Caki2 (cell line): ENCODE results near the gene ITGBL1. TPM values are rescaled to one million over a fixed set of nuclear protein-coding genes. Genes with fewer than 3 reads are reported as not detected.

ENCODE experiments used
- DNase-seq: peaks from one replicate; pipeline ENCODE4 v3.0.0-alpha.2; 2015; ENCODE audit warnings: low read depth
- in situ Hi-C: cut with HindIII; loops from 2 replicates; pipeline ENCODE4 v1.10.0; 2016; ENCODE audit warnings: low sequenced_read_pairs, low pct_unique_long_range_greater_than_20kb, mixed read lengths
- total RNA-seq: library from RNA; depleted of rRNA; stranded (reverse); fragments of >200 nt; shearing (Covaris generic); gene quantifications from 2 replicates; pipeline ENCODE4 v1.2.3, GENCODE V29; 2014; ENCODE audit warnings: low replicate concordance

ITGBL1 gene
- total RNA-seq, 1 experiment from 2014 or later: not detected

DNA sequence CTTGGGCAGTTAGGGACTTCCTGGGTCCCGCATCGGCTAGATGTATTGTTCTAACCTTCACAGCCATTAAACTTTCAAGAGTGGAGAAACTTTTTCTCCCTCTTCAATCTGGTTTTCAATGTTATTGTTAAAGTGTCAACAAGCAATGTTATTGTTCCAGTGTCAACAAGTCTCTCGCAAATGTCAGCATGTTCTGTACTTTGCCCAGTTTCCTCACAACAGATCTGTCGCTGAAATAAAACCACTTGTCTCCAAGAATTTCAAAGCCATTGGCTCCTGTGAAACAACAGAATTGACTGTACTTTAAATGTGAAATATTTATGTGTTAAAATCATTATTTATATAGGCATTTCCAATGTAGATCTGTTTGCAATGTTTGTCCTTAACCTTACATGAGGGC, 138.0 kb downstream of the ITGBL1 start:
- DNase-seq: no peak
- in situ Hi-C loops: no loop called here

DNA sequence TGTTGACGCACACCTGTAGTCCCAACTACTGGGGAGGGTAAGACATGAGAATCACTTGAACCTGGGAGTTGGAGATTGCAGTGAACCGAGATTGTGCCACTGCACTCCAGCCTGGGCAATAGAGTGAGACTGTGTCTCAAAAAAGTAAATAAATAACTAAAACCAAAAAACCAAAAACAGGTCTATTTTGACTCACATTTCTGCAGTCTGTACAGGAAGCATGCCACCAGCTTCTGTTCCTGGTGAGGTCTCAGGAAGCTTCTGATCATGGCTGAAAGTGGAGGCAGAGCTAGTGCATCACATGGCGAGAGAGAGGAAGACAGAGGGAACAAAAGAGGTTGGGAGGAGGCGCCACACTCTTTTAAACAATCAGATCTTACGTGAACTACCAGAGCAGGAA, 142.5 kb downstream of the ITGBL1 start:
- DNase-seq: no peak
- in situ Hi-C loops: no loop called here

DNA sequence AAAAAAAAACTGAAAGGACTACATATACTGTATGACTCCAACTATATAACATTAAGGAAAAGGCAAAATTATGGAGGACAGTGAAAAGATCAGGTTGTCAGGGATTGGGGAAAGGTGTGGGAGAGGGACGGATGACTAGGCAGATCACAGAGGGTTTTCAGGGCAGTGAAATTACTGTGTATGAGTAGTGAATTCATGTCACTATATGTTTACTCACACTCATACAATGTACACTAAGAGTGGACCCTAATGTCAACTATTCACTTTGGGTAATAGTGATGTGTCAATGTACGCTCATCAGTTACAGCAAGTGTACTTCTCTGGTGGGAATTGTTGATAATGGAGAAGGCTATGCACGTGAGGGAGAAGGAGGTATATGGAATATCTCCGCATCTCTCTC, 144.3 kb downstream of the ITGBL1 start:
- in situ Hi-C loops: no loop called here
- DNase-seq: no peak

DNA sequence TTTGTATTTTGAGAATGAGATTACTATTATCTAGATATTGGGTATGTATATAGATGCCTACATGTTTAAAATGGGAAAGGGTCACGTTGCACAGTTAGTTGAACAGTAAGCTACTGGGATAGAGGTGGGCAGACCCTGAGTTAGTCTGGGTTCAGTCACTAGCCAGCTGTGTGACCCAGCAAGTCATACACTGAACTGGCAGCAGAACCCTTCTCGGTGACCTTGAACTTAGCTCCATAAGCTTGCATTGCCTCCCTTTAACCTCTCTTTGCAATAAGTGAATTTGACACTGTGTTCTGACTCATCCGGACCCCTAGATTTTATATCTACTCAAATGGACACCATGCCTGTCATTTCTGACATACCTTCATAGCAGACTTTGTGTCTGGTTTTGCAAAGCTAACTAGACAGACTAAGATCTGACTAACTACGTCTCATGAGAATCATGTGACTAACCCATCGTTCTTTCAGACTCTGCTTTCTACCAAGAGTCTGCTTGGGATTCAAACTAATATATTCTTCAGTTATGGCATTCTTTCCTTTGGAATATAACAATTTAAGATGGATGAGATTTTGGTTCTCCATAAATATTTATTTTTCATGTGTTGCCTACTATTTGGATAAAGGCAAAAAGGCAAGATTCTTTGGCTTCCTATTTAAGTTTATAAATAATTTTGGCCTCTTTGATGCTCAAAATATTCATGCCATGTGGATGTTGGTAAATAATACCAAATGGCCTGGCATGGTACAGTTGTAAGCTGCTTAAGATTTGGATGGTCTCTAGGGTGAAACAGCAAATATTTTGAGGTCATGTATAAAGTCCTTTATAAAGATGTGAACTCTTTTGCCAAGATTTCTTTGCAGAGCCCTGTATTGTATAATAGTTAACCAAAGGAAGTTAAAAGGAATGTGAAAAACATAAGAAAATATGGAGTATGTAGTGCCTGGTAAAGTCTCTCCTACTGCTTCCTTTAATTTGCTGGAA, 159.3 kb downstream of the ITGBL1 start:
- in situ Hi-C loops: no loop called here
- no peak for DNase-seq

DNA sequence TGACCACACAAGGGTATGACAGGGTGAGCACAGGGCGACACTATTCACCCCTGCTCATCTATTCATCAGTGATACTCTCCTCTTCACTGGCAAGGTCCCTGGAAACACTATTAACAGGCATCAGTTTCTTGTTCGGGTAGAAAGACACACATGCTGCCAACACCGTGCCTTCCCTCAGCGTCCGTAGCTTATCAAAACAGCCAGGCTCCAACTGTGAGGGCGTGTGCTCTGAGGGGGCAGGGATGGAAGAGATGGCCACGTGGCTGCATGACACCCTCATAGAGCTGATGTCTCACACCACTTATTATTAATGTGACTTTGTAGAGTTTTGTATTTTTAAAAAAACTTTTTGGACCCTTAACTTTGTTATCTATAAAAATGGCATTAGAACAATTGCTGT, 160.3 kb downstream of the ITGBL1 start:
- DNase-seq: no peak
- in situ Hi-C loops: no loop called here

DNA sequence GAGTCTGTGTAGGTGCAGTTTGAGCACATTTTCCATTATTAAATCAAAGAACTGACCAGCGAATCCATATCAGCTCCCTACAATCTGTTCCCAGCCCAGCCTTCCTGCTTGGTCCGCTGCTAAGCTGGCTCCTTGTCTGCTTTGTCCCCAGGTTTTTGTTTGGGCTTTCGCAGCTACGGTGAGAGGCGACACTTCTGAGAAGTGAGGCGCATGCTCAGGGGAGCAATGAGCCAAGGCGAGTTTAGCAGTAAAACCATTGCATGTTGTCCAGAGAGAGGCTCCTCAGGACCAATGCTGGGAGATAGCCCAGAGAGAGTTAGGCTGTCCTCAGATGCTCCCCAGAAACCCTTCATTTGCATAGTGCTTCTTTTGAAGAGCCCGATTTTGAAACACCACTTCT, 162.0 kb downstream of the ITGBL1 start:
- DNase-seq: no peak
- in situ Hi-C loops: no loop called here

DNA sequence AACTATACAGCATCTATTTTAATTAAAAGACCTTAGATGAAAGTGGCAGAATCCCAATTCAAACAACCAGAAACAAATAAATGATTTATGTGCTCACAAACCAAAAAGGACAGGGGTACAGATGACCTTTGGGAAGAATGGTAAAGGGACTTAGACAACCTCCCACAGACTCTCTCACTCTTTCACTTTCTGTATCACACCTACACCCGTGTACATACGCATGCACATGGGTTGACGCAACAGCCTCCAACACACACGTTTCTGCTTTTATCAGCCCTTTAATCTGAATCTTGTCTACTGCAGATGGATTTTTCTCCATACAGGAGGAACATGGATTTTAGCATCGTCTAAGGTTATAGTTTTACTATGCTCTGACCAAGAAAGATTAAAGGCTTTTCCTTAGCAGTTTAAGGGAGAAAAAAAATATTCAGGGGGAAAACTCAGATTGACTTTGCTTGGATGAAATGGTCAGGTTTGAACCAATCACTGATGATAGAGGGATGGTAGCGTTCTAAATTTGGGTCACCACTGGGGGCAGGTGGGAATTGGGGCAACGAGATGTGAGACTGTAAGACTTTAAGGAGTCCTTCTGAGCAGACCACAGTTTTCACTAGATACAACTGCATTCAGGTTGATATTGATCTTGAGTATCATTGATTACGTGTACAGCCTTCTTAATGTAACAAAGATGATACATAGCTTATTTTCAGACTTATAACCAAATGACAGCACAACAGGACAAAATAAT, 166.1 kb downstream of the ITGBL1 start:
- DNase-seq: no peak
- in situ Hi-C loops: no loop called here

DNA sequence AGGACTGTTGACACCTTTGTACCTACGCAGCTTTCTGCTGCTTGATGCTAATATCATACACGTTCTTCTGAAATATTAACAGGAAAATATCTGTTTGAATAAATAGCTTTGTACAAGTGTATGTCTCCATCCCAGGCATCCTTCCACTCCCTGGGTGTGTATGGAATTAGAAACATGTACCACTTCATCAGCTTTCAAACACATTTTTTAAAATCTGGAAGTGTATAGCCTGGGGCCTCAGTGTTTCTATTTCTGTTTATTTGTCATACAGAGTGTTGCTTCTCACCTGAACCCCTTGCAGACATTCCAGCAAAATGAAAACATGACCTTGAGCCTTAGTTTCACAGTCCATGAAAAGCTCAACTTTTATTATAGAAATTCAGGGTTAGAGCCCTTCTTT, 168.6 kb downstream of the ITGBL1 start:
- in situ Hi-C loops: no loop called here
- no peak for DNase-seq

DNA sequence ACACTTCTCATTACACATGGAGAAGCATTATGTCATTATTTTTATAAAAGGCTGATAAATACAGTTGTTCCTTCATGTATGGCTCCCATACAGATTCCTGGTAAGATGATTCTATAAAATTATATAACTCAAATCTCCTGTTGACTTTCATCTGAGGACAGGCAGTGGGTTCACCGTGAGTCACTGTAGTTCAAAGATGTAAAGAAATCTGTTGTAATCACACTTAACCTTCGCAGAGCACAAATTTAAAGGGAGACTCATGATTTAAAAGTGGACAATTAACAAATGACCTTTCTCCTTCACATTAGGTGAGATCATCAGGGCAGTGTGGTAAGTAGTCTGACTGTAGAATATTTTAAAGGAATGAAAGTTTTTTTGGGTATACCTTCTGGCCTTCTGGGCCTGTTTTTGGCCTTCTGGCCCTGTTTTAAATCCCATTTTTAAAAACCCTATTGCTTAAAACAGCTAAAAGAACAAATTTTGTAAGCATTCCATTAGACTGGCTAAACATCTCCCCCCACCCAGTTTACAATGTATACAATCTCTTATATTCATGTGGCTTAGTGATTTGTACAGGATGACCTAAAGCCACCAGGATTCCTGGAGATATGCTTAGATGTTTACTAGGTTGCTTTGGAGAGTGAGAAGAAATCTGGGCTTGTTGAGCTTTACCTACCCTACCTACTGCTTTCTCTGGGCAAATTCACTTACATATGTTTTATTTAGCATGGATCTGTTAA, 171.2 kb downstream of the ITGBL1 start:
- in situ Hi-C loops: no loop called here
- DNase-seq: no peak

DNA sequence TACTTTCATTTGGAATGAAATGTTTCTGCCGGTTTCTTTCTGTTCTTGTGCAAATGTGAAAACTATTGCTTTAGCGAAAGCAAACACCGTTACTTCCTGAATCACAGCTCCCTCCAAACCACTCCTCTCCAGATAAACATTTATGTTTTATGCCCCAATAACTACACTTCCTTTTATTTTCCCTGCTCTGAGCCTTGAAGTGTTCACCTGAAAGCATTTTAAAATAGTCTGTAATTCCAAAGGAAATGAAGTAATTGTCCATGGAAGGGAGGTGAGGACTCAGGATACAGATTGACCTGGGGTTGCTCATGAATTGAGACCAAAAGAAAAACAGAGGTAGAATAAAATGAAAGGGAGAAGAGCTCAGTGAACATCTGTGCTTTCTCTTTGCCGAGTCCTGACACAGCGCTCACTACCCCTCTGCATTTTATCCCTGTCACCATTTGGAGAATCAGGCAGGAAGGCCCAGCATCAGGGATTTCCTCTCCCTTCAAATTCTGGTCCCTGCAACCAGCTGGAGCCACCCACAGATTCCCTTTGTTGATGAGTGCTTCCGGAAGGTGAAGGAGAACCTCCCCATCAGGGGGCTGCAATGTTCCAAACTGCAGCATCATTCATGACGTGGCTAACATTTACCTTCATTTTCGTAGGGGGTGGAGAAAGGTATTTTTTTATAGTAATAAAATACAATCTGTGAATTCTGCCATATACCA, 171.9 kb downstream of the ITGBL1 start:
- in situ Hi-C loops: no loop called here
- peak; percentile 61 for DNase-seq

DNA sequence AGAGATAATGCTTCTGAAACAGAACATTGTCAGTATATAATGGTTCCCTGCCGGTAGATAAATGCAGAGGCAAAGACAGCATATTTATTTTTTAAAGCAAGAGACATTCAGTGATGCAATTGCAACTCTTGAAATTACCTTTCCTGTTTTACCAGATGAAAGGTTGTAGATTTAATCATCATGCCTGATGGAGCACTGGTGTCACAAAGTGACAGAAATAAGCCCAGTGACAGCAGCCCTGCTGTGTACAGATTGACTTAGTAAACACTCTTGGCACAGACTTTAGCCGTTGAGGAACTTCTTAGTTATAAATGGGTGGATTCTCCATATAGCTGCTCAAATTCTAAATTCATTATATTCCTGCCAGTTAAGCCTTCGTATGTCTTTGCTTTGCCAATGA, 172.5 kb downstream of the ITGBL1 start:
- in situ Hi-C loops: no loop called here
- DNase-seq: peak; percentile 4

DNA sequence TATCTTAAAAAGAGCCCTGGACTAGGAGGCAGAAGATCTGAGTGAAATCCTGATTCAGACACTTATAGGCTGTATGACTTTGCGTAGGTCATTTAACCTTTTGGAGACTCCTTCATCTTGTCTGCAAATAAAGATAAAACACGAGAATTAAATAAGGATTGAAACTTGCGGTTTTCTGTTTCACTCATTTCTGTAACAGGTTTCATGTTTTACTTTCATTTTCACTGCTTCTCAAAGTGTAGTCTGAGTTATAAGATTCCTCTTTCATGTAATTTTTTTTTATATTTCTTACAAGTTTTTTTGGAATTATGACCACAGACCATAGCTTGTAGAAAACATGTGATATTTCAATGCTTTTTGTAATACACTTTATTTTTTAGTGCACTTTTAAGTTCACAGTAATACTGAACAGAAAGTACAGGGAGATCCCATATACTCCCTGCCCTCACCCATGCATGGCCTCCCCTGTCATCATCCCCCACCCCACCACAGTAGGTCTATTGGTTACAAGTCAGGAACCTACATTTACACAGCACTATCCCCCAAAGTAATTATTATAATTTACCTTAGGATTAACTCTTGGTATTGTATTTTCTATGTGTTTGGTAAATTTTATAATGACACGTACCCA, 174.6 kb downstream of the ITGBL1 start:
- in situ Hi-C loops: no loop called here
- DNase-seq: peak; percentile 16

DNA sequence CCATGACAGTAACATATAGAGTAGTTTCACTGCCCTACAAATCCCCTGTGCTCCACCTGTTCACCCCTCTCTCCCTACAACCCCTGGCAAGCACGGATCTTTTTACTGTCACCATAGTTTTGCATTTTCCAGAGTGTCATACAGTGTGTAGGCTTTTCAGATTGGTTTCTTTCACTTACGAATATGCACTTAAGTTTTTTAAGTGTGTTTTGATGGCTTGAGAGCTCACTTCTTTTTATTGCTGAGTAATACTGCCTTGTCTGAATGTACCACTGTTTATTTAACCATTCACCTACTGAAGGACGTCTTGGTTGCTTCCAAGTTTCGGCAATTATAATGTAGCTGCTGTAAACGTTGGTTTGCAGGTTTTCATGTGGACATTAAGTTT, 175.1 kb downstream of the ITGBL1 start:
- peak; percentile 61 for DNase-seq
- in situ Hi-C loops: no loop called here

DNA sequence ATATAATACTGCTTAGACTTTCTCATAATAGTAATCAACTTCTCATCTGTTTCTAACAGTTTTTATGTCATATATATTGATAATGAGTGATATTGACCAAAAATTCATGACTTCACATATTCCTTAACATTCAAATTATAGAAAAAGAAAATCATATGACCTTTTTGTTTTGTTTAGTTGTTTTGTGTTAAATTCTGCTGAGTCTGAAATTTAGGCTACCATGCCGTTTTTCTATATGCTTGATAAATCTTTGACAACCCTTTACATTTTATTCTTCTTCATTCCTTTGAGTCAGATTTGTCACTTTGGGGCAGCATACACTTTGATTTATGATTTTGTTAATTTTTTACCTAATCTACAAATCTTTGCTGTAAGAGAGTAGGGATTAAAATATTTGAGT, 176.4 kb downstream of the ITGBL1 start:
- DNase-seq: no peak
- in situ Hi-C loops: no loop called here

DNA sequence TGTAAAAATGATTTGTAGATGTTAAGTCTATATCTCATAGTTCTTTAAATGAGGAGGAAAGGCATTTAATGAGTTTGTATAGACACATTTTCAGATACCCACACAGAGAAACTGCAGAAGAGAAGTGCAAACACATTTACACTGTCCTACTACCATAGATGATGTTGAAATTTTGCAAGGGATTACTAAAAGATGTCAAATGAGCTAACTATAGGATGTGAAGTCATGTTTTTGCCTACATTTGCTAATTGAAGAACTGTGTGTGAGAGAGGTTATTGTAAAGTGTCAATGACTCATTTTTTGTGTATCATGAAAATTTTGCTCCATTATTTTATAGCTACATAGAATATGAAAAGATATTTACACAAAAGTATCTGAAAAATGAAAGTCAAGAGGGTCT, 178.9 kb downstream of the ITGBL1 start:
- DNase-seq: no peak
- in situ Hi-C loops: no loop called here

DNA sequence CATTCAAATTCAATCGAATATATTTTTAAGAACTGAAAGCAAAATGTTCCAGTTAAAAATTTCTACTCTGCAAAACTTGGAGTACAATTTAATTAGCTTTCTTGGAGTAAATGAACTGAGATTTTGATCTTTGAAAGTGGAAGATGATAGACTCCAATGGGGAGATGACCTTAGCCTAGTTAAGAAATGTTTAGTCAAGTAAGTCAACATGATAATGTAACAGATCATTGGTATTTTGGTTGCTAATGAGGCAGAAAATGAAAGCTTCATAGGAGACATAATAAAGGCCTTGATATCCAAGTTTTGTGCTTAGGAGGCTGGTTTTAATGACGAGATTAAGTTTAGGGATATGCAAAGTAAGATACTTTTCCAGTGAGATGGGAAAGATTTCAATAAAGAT, 181.7 kb downstream of the ITGBL1 start:
- DNase-seq: no peak
- in situ Hi-C loops: no loop called here

DNA sequence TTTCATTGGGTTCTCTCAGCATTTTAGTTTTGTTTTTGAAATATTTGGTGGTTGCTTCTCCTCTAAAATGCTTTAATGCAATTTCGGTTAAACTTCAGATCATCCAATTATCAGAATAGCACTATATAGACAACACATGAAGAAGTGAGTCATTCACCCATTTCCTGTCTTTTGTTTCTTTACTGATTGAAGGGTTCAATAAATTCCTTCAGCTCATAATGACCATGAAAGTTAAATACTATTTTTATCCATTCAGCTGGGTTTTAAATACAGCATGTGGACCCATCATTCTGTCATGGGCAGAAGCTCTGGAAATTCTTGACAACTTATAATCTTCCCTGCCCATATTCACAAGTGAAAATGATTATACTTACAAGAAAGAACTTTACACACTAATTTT, 187.2 kb downstream of the ITGBL1 start:
- in situ Hi-C loops: no loop called here
- no peak for DNase-seq
